Pancreas (tissue), 10 donors: Measurements from ENCODE around the gene CHURC1. TPM values are rescaled to one million over a fixed set of nuclear protein-coding genes. Genes with fewer than 3 reads are reported as not detected.

Experiments used
- ATAC-seq, 4 donors: fragments of 200-7000 bp; cut with Tn5 transposase; one replicate each; pipeline versions ENCODE4 v1.8.0 to v1.9.1; 2020; ENCODE audit warnings: mild to moderate bottlenecking in 4 of 4, moderate library complexity in 4 of 4
- DNase-seq, 6 donors: peaks; one replicate each; pipeline ENCODE4 v3.0.0-alpha.2; 2020
- FAIRE-seq: peaks from 2 replicates; lab custom pipeline; 2012; peaks lifted over from hg19 to GRCh38; lab: Jason Lieb, UNC
- H3K27ac ChIP-seq, 4 donors: fragments of 200-600 bp; sonication (generic); 1 replicate in 3 of 4; 2 replicates in 1 of 4; pipeline versions ENCODE4 v1.5.0 to v1.8.0; 2020
- H3K27me3 ChIP-seq, 4 donors: fragments of 200-600 bp; one replicate each; pipeline ENCODE4 v1.8.0; 2021
- H3K36me3 ChIP-seq, 3 donors: fragments of 200-600 bp; sonication (generic) in 1 of 3; one replicate each; pipeline versions ENCODE4 v1.5.0 to v1.8.0; 2020 to 2021
- H3K4me1 ChIP-seq, 3 donors: fragments of 200-600 bp; one replicate each; pipeline ENCODE4 v1.8.0; 2021
- H3K4me3 ChIP-seq, 4 donors: fragments of 200-600 bp; sonication (generic) in 2 of 4; one replicate each; pipeline versions ENCODE4 v1.5.0 to v1.8.0; 2020 to 2021
- H3K9me3 ChIP-seq, 4 donors: fragments of 200-600 bp; one replicate each; pipeline ENCODE4 v1.8.0; 2021
- WGBS, 2 donors: extraction: QIAGEN DNeasy Blood & Tissue Kit; methylation state at CpG; one replicate each; pipeline ENCODE4 v1.1.7; 2013; 5-methylcytosine and 5-hydroxymethylcytosine counted together
- intact Hi-C, 3 donors: fragments of 100-400 bp; cut with DNase I; formaldehyde crosslinking; loops; one replicate each; pipeline versions ENCODE4 v1.11.1 to v1.14.2; 2022
- polyA plus RNA-seq, 2 donors: library from polyadenylated mRNA; stranded (reverse); fragments of 200-250 nt; gene quantifications; one replicate each; pipeline ENCODE4 v1.2.3, GENCODE V29; 2013
- total RNA-seq, 6 donors: library from RNA; stranded (reverse); fragmentation: NEBNext Ultra II Directional in 4 of 6; extraction: Animal tissue kit (Norgen Biotek cat#: 25700) in 4 of 6; gene quantifications; one replicate each; pipeline versions ENCODE4 v1.2.1 to v1.2.4, GENCODE V29; 2021 to 2023
- TF ChIP-seq, protein P1 (sequence below), 4 donors: fragments of 200-600 bp; sonication (generic) in 3 of 4; IDR thresholded peaks; one replicate each; pipeline versions ENCODE4 v1.5.0 to v1.8.0; 2021; ENCODE audit warnings: antibody characterized with exemption in 4 of 4
- donor health status: healthy with polysubstance abuse.
- donor health status: DM: no; HTN: no; CAD: no; lungs with moderate emphysema.
- donor health status: DM: no; HTN: no; CAD: no.
- donor health status: control.
- donor health status: control.
- donor health status: Bipolar disorder and iron deficiency.
- donor health status: DM: yes; HTN: yes; CAD: no.
- donor health status: DM: no; HTN: no; CAD: no.
- donor health status: DM: no; HTN: no; CAD: no.
- donor health status: DM: yes; HTN: yes; CAD: no.

Gene CHURC1
- total and polyA plus RNA-seq, 8 donors, result 13.0 to 33.2 (median 28.2) TPM

DNA sequence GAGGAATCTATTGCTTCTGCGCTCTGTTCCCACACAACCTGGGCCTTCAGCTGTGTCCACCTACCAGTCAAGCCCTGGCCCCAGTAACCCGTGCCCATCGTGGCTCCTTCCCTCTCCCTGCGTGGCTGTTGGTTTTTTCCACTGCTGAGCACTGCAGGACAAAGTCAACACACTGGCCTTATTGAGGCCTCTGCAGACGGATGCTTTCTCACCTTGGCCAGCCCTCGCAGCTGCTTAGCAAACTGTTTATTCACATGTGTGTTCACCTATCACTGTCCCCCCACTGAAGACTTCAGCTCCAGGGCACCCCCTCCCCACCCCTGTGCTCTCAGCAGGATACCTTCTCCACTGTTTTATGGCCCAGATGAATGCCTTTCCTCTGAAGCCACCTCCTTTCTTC lies 41.0 kb downstream of the CHURC1 start:
- peak in 1 of 6 donors; percentile 47 for DNase-seq
- Histone ChIP-seq H3K4me1 (no peaks in the 10 kb centered on the region), H3K9me3 (no peaks in the 10 kb centered on the region), H3K27ac (no peak overlapping the region), H3K36me3 (peaks cover 0 to 4% (median 0%) of the 10 kb centered on the region in 3 donors), H3K4me3 (no peak overlapping the region), H3K27me3 (no peaks in the 10 kb centered on the region)
- FAIRE-seq, result no peak
- peak in 3 of 4 donors; percentile 61 to 88 (median 66) for ATAC-seq
- 51% methylated on average over 6 of the region's 6 CpGs for WGBS, 2 donors
- intact Hi-C loops, result no loop called here
- TF ChIP-seq, protein P1, sequence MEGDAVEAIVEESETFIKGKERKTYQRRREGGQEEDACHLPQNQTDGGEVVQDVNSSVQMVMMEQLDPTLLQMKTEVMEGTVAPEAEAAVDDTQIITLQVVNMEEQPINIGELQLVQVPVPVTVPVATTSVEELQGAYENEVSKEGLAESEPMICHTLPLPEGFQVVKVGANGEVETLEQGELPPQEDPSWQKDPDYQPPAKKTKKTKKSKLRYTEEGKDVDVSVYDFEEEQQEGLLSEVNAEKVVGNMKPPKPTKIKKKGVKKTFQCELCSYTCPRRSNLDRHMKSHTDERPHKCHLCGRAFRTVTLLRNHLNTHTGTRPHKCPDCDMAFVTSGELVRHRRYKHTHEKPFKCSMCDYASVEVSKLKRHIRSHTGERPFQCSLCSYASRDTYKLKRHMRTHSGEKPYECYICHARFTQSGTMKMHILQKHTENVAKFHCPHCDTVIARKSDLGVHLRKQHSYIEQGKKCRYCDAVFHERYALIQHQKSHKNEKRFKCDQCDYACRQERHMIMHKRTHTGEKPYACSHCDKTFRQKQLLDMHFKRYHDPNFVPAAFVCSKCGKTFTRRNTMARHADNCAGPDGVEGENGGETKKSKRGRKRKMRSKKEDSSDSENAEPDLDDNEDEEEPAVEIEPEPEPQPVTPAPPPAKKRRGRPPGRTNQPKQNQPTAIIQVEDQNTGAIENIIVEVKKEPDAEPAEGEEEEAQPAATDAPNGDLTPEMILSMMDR (IDR thresholded peaks at IDR 0.05), result no peak

DNA sequence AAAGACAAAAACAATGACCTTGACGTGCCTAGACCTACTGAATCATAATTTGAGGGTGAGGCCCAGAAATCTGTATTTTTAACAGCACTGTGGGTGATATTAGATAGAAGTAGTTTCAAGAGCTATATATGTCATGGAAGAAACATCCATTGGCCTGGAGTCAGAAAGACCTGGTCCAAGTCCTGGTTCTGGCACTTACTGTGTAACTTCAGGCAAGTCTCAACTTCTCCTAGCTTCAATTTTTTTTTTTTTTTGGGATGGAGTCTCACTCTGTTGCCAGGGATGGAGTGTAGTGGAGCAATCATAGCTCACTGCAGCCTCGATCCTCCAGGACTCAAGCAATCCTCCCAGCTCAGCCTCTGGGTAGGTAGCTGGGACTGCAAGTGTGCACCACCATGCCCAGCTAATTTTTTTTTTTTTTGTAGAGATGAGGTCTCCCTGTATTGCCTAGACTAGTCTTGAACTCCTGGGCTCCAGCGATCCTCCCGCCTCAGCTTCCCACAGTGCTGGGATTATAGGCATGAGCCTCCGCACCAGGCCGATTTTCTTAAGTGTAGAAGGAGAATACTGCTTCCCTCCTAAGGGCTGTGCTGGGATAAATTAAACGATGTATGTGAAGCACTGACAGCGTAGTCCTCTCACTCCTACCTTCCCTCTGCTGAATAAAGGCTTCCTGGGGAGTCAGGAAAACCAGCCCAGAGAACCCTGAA lies 42.6 kb downstream of the CHURC1 start:
- no peak overlapping the region for H3K4me3 ChIP-seq
- H3K36me3 ChIP-seq, result no peaks in the 10 kb centered on the region
- H3K27ac ChIP-seq, result no peak overlapping the region
- TF ChIP-seq, protein P1 (IDR thresholded peaks at IDR 0.05), result no peak
- H3K4me1 ChIP-seq, result peaks cover 0 to 7% (median 0%) of the 10 kb centered on the region in 3 donors
- intact Hi-C loops, result no loop called here
- ATAC-seq, result no peak
- no peaks in the 10 kb centered on the region for H3K9me3 ChIP-seq
- 89 to 92% methylated on average over 8 of the region's 8 CpGs for WGBS, 2 donors
- H3K27me3 ChIP-seq, result no peaks in the 10 kb centered on the region
- peak in 1 of 6 donors; percentile 8 for DNase-seq
- no peak for FAIRE-seq

DNA sequence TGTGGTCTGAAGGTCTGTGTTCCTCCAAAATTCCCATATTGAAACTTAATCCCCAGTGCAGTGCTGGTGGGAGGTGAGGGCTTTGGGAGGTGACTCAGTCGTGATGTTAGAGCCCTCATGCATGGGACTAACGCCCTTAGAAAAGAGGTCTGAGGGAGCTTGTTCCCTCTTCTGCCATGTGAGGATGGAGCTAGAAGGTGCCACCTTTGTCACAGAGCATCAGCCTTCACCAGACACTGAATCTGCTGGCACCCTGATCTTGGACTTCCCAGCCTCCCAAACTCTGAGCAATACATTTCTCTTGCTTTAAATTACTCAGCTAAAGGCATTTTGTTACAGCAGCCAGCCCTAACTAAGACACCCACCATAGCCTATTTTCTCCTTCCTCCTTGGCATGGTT lies 43.9 kb downstream of the CHURC1 start:
- TF ChIP-seq, protein P1 (IDR thresholded peaks at IDR 0.05), result no peak
- no peaks in the 10 kb centered on the region for H3K36me3 ChIP-seq
- intact Hi-C loops, result no loop called here
- no peaks in the 10 kb centered on the region for H3K9me3 ChIP-seq
- H3K27ac ChIP-seq, result no peak overlapping the region
- ATAC-seq (no peak), FAIRE-seq (no peak), DNase-seq (peak in 1 of 6 donors; percentile 6)
- no peaks in the 10 kb centered on the region for H3K27me3 ChIP-seq
- H3K4me3 ChIP-seq, result no peak overlapping the region
- WGBS, 2 donors, result 89 to 95% methylated on average over 2 of the region's 2 CpGs
- peaks cover 0 to 7% (median 0%) of the 10 kb centered on the region in 3 donors for H3K4me1 ChIP-seq

DNA sequence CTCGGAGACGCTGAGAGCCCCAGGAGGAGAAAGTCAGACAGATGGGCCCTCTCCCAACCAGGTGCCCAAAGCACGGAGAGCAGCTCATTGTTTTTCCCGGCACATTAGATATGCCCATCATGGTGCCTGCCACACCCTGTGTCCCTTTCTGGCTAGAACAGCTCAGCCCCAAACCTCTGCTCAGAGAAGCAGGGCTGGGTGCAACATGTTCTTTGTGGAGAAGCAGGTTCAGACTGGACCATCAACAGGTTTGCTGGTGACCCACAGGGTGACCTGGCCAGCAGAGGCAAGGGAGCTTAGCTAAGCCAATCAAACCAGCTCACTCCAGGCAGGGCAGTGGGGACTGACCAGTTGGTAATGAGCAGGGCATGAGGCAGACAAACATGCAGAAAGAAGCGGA lies 44.5 kb downstream of the CHURC1 start:
- Histone ChIP-seq H3K27me3 (no peaks in the 10 kb centered on the region), H3K9me3 (no peaks in the 10 kb centered on the region), H3K4me3 (no peak overlapping the region), H3K4me1 (peaks cover 0 to 7% (median 0%) of the 10 kb centered on the region in 3 donors), H3K27ac (no peak overlapping the region), H3K36me3 (no peaks in the 10 kb centered on the region)
- TF ChIP-seq, protein P1 (IDR thresholded peaks at IDR 0.05), result no peak
- DNase-seq (peak in 1 of 6 donors; percentile 30), ATAC-seq (no peak), FAIRE-seq (no peak)
- intact Hi-C loops, result no loop called here
- 89 to 96% methylated on average over 5 of the region's 5 CpGs for WGBS, 2 donors

DNA sequence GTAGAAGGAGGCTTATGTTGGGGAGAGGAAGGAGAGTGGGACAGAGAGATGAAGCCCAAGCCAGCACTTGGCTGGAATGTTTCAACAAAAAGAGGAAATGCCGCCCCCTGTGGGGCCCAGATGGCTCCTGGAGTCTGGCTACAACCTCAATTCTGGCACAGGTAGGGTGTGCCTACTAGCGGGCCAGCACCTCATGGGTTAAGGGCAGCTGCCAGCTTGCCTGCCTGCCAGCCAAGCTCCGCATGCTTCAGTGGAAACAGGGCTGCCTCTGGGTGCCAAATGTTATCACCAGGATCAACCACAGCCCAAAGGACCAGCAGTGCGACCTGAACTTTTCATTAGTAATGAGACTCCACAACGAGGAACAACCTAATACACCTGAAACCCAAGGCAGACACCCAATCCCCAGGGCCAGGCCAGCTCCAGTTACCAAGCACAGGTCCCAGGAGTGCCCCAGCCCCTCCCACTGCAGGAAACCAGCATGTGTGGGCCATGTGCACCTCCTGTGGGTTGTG lies 46.6 kb downstream of the CHURC1 start:
- 26 to 28% methylated on average over 5 of the region's 5 CpGs for WGBS, 2 donors
- peak in 3 of 6 donors; percentile 27 to 42 (median 35) for DNase-seq
- FAIRE-seq, result no peak
- ATAC-seq, result peak; percentile 57 to 86 (median 80)
- TF ChIP-seq, protein P1 (IDR thresholded peaks at IDR 0.05), result no peak
- peaks cover 0 to 7% (median 0%) of the 10 kb centered on the region in 3 donors for H3K4me1 ChIP-seq
- H3K36me3 ChIP-seq, result no peaks in the 10 kb centered on the region
- intact Hi-C loops, result no loop called here
- no peak overlapping the region for H3K27ac ChIP-seq
- no peaks in the 10 kb centered on the region for H3K9me3 ChIP-seq
- no peaks in the 10 kb centered on the region for H3K27me3 ChIP-seq
- H3K4me3 ChIP-seq, result no peak overlapping the region
